C4-2B (cell line): ENCODE data around the gene PREX1.

Source experiments
- H3K27ac ChIP-seq: fragments of 450-650 bp; 2 replicates; pipeline ENCODE4 v1.5.1; 2017
- CTCF ChIP-seq: fragments of 450-650 bp; conservative IDR thresholded peaks from 2 replicates; pipeline ENCODE4 v1.5.1; 2017; ENCODE audit warnings: mild to moderate bottlenecking
- ZFX ChIP-seq: fragments of 450-650 bp; IDR thresholded peaks from 2 replicates; pipeline ENCODE4 v1.6.1; 2017

The PREX1 gene

GRCh38 chr20:48698507-48699267, 129.1 kb downstream of the PREX1 start:
- no peak for TF ChIP-seq CTCF
- no peak for TF ChIP-seq ZFX
- H3K27ac ChIP-seq = peak overlapping the region; percentile 38

- TF ChIP-seq CTCF (no peak), ZFX (no peak)
Observed at GRCh38 chr20:48697845-48698491, 129.8 kb downstream of the PREX1 start.

GRCh38 chr20:48696671-48697070, 131.1 kb downstream of the PREX1 start:
- TF ChIP-seq ZFX = no peak
- no peak for TF ChIP-seq CTCF
- H3K27ac ChIP-seq = no peak overlapping the region

More at GRCh38 chr20:48697845-48698491, 129.8 kb downstream of the PREX1 start:
- peak overlapping the region; percentile 38 for H3K27ac ChIP-seq

GRCh38 chr20:48695738-48696137, 132.1 kb downstream of the PREX1 start:
- no peak for TF ChIP-seq CTCF
- no peak for TF ChIP-seq ZFX
- no peak overlapping the region for H3K27ac ChIP-seq

- H3K27ac ChIP-seq = no peak overlapping the region
- TF ChIP-seq ZFX (no peak), CTCF (no peak)
Observed at GRCh38 chr20:48695255-48695654, 132.5 kb downstream of the PREX1 start.

GRCh38 chr20:48694381-48694865, 133.4 kb downstream of the PREX1 start:
- no peak for TF ChIP-seq ZFX
- TF ChIP-seq CTCF = no peak
- H3K27ac ChIP-seq = no peak overlapping the region

- TF ChIP-seq ZFX (no peak), CTCF (no peak)
- H3K27ac ChIP-seq = no peak overlapping the region
Observed at GRCh38 chr20:48691523-48691922, 136.3 kb downstream of the PREX1 start.
